K562 (cell line): ENCODE measurements around the gene PCBP4. TPM values are rescaled to one million over a fixed set of nuclear protein-coding genes. Genes with fewer than 3 reads are reported as not detected.

Experiments
- ATAC-seq: fragments of 200-7000 bp; cut with Tn5 transposase; 3 replicates; pipeline ENCODE4 v1.9.1; 2020; ENCODE audit warnings: moderate library complexity
- BruUV-seq: library from RNA; stranded (reverse); fragments of 400-500 nt; replicated peaks from 2 replicates; lab custom pipeline; 2021; lab: Mats Ljungman, UMichigan
- CTCF ChIA-PET: fragments of 300-600 bp; formaldehyde crosslinking; extraction: SDS; loops from one replicate; lab custom pipeline; 2021; ENCODE audit warnings: low intra/inter-chr PET ratio; lab: Yijun Ruan, JAX
- POLR2A ChIA-PET: fragments of 300-600, 350-650 bp; sonication (Branson Sonifier 250); formaldehyde crosslinking; extraction: SDS; loops from one replicate; lab custom pipeline; 2021; ENCODE audit warnings: antibody characterized with exemption, inconsistent platforms; lab: Yijun Ruan, JAX
- DNase-seq, 4 experiments: peaks; one replicate each; pipeline versions ENCODE4 v3.0.0 to v3.0.0-alpha.2; 2011 to 2018; ENCODE audit warnings: low spot score in 3 of 4, mixed read lengths in 3 of 4; ENCODE audit errors: extremely low read depth in 1 of 4
- FAIRE-seq: peaks from 2 replicates; lab custom pipeline; 2011; peaks lifted over from hg19 to GRCh38; lab: Jason Lieb, UNC
- H2AFZ ChIP-seq: 2 replicates; pipeline ENCODE4 v1.6.0; 2011; ENCODE audit warnings: low read depth, low read length, control low read depth, inconsistent platforms
- H3K27ac ChIP-seq: fragments of 200-600 bp; 3 replicates; pipeline ENCODE4 v1.8.0; 2011; ENCODE audit warnings: low read depth, mild to moderate bottlenecking, control low read depth, inconsistent platforms, low read length, moderate library complexity, mixed read lengths; ENCODE audit errors: extremely low read depth
- H3K27me3 ChIP-seq, 2 experiments: fragments of 300-600 bp in 1 of 2; 2 replicates in 1 of 2; 3 replicates in 1 of 2; pipeline versions ENCODE4 v1.6.0 to v1.8.0; 2011; ENCODE audit warnings: inconsistent platforms in 2 of 2, low read length in 2 of 2, mild to moderate bottlenecking in 1 of 2, mixed read lengths in 1 of 2, moderate library complexity in 1 of 2; ENCODE audit not compliant: control insufficient read depth in 2 of 2, insufficient read depth in 2 of 2
- H3K36me3 ChIP-seq: fragments of 300-600 bp; 3 replicates; pipeline ENCODE4 v1.8.0; 2011; ENCODE audit warnings: mild to moderate bottlenecking, low read length, inconsistent platforms; ENCODE audit not compliant: control insufficient read depth, insufficient read depth
- H3K4me1 ChIP-seq, 2 experiments: fragments of 200-600 bp in 1 of 2; replicated peaks in 1 of 2; 2 replicates in 1 of 2; 3 replicates in 1 of 2; pipeline versions ENCODE4 v1.5.1 to v1.8.0; 2011; ENCODE audit warnings: inconsistent platforms in 2 of 2, low read length in 2 of 2, mild to moderate bottlenecking in 1 of 2, mixed read lengths in 1 of 2, moderate library complexity in 1 of 2; ENCODE audit not compliant: control insufficient read depth in 2 of 2, insufficient read depth in 2 of 2
- H3K4me2 ChIP-seq: 2 replicates; pipeline ENCODE4 v1.6.1; 2011; ENCODE audit warnings: low read length, control low read depth, inconsistent platforms, mixed read lengths; ENCODE audit not compliant: insufficient read depth
- H3K4me3 ChIP-seq: fragments of 200-600 bp; sonication (generic), shearing (Covaris generic); 2 replicates; pipeline ENCODE4 v1.5.1; 2016; ENCODE audit warnings: control low read depth, inconsistent platforms
- H3K79me2 ChIP-seq: fragments of 200-600 bp; 3 replicates; pipeline ENCODE4 v1.8.0; 2011; ENCODE audit warnings: low read length, inconsistent platforms; ENCODE audit not compliant: control insufficient read depth, insufficient read depth
- H3K9ac ChIP-seq, 2 experiments: 2 replicates each; pipeline versions ENCODE4 v1.6.0 to v1.6.1; 2011; ENCODE audit warnings: low read depth in 2 of 2, low read length in 2 of 2, control low read depth in 1 of 2, inconsistent platforms in 1 of 2, mild to moderate bottlenecking in 1 of 2, mixed read lengths in 1 of 2; ENCODE audit not compliant: insufficient read depth in 1 of 2
- H3K9me1 ChIP-seq: one replicate; pipeline ENCODE4 v1.6.0; 2011; ENCODE audit warnings: inconsistent platforms, mild to moderate bottlenecking, low read length, moderate library complexity; ENCODE audit not compliant: control insufficient read depth, insufficient read depth
- H3K9me3 ChIP-seq: replicated peaks from 2 replicates; pipeline ENCODE4 v1.5.1; 2011; ENCODE audit warnings: low read depth, low read length, inconsistent platforms; ENCODE audit not compliant: control insufficient read depth, insufficient read depth
- H4K20me1 ChIP-seq: replicated peaks from 2 replicates; pipeline ENCODE4 v1.6.1; 2011; ENCODE audit warnings: low read length, inconsistent platforms, mixed read lengths; ENCODE audit not compliant: control insufficient read depth, insufficient read depth
- BRF1 ChIP-seq: IDR thresholded peaks from 3 replicates; pipeline ENCODE4 v1.6.1; 2011; ENCODE audit warnings: borderline replicate concordance, mild to moderate bottlenecking; ENCODE audit not compliant: insufficient read length; ENCODE audit errors: extremely low read depth
- CGGBP1 ChIP-seq: fragments of 250-450 bp; sonication (Bioruptor Pico); IDR thresholded peaks from 2 replicates; pipeline ENCODE4 v1.9.0; 2021; ENCODE audit warnings: mild to moderate bottlenecking
- CREM ChIP-seq: IDR thresholded peaks from 2 replicates; pipeline ENCODE4 v1.6.1; 2014; ENCODE audit warnings: antibody characterized with exemption, low read depth
- E2F8 ChIP-seq: fragments of 450-650 bp; IDR thresholded peaks from 2 replicates; pipeline ENCODE4 v1.7.1; 2018; ENCODE audit warnings: mild to moderate bottlenecking, low read depth; ENCODE audit not compliant: partially characterized antibody
- HMGN3 ChIP-seq: IDR thresholded peaks from 2 replicates; pipeline ENCODE4 v1.6.1; 2011; ENCODE audit warnings: borderline replicate concordance, low read depth, mild to moderate bottlenecking, mixed read lengths, low read length; ENCODE audit not compliant: insufficient read length; ENCODE audit errors: extremely low read depth
- JUN ChIP-seq, 2 experiments: sonication (generic) in 1 of 2; formaldehyde crosslinking in 1 of 2; IDR thresholded peaks; 2 replicates each; pipeline versions ENCODE4 v1.6.1 to v1.8.0; 2012 to 2022; ENCODE audit warnings: borderline replicate concordance in 2 of 2, mild to moderate bottlenecking in 2 of 2, improper control_type of control experiment in 1 of 2, low read depth in 1 of 2, low read length in 1 of 2, missing genetic modification reagents in 1 of 2
- PKNOX1 ChIP-seq: fragments of 450-650 bp; IDR thresholded peaks from 2 replicates; pipeline ENCODE4 v1.6.1; 2016
- RAD51 ChIP-seq: fragments of 450-650 bp; IDR thresholded peaks from 2 replicates; pipeline ENCODE4 v1.7.1; 2016; ENCODE audit warnings: low read depth, mild to moderate bottlenecking, borderline replicate concordance
- STAG1 ChIP-seq: sonication (generic); formaldehyde crosslinking; IDR thresholded peaks from 2 replicates; pipeline ENCODE4 v1.5.0; 2020; ENCODE audit warnings: missing genetic modification reagents, borderline replicate concordance
- SUPT5H ChIP-seq: fragments of 450-650 bp; IDR thresholded peaks from 2 replicates; pipeline ENCODE4 v1.6.1; 2016
- XRCC5 ChIP-seq: fragments of 200-400 bp; formaldehyde crosslinking; IDR thresholded peaks from 2 replicates; pipeline ENCODE4 v1.6.1; 2017; ENCODE audit warnings: low read depth, mild to moderate bottlenecking, low read length
- ZNF589 ChIP-seq: fragments of 200-800 bp; sonication (Bioruptor generic); IDR thresholded peaks from 2 replicates; pipeline ENCODE4 v1.6.1; 2016; ENCODE audit warnings: low read depth, missing genetic modification characterization, missing compliant biosample characterization
- WGBS: fragments of 100-300 bp; shearing (Covaris generic); methylation state at CpG from one replicate; pipeline ENCODE4 v1.1.6; 2016; ENCODE audit warnings: low coverage, mixed read lengths; ENCODE audit not compliant: insufficient coverage; ENCODE audit errors: missing lambda C conversion rate; 5-methylcytosine and 5-hydroxymethylcytosine counted together
- in situ Hi-C: fragments of 300-500 bp; cut with MboI; formaldehyde crosslinking; loops from 4 replicates; pipeline ENCODE4 v1.15.0; 2018; ENCODE audit warnings: inconsistent platforms, mixed read lengths
- intact Hi-C: fragments of 100-400 bp; cut with micrococcal nuclease; formaldehyde crosslinking; loops from 2 replicates; pipeline ENCODE4 v1.14.2; 2022
- polyA plus RNA-seq, 8 experiments: library from polyadenylated mRNA; depleted of rRNA in 4 of 8; stranded (reverse) in 5 of 8; unstranded in 3 of 8; fragments of >200 nt; fragmentation: Nextera tagmentation in 2 of 8; fragmentation: Illumina TruSeq in 1 of 8; extraction: Ambion mirVana in 2 of 8; extraction: Trizol in 1 of 8; gene quantifications; 2 replicates each; pipeline versions ENCODE4 v1.2.1 to v1.2.3, GENCODE V29; 2011 to 2014; ENCODE audit warnings: inconsistent platforms in 1 of 8, missing spikeins in 1 of 8
- total RNA-seq, 7 experiments: library from RNA; depleted of rRNA in 6 of 7; stranded (reverse); fragments of >200 nt in 6 of 7; fragmentation: Illumina TruSeq in 2 of 7; extraction: Trizol in 2 of 7; gene quantifications; 2 replicates each; pipeline versions ENCODE4 v1.2.1 to v1.2.3, GENCODE V29; 2011 to 2021; ENCODE audit warnings: low replicate concordance in 1 of 7

PCBP4 gene
- total and polyA plus RNA-seq, 9 of the 15 experiments (the other 6 are each of a cell fraction or from before 2014, with no cell fraction given), result 0.06 to 5.8 (median 2.6) TPM

- peak; percentile 22; the same call in 1 of the 2 replicates for TF ChIP-seq PKNOX1
Measured at GRCh38 chr3:51942603-51943450, 24.4 kb downstream of the PCBP4 start (continued).

- Histone ChIP-seq H4K20me1 (no peaks in the 10 kb centered on the region), H2AFZ (peak within 1 kb of the TSS; percentile 87), H3K79me2 (peaks cover 35% of the 10 kb centered on the region), H3K36me3 (peaks cover 35% of the 10 kb centered on the region; the same call in 2 of the 3 replicates), H3K9ac (peak within 1 kb of the TSS; percentile 86 to 92), H3K9me3 (no peaks in the 10 kb centered on the region), H3K4me1 (peaks cover 19 to 33% of the 10 kb centered on the region in 2 experiments; a peak in 4 of 5 replicates), H3K4me3 (peak within 1 kb of the TSS; percentile 90), H3K4me2 (peak within 1 kb of the TSS; percentile 87), H3K27ac (peak within 1 kb of the TSS; percentile 88), H3K9me1 (peaks cover 5% of the 10 kb centered on the region), H3K27me3 (no peaks in the 10 kb centered on the region)
- ChIA-PET CTCF (interaction anchor here (1.0 kb wide), 1 partner anchor 202 kb away, joined by 4 read pairs; no protein-coding TSS in a partner anchor), POLR2A (interaction anchor here (0.5 to 1.3 kb wide), 9 partner anchors 12 to 1280 kb away, joined by 3 to 6 read pairs (median 4); partner anchors contain the start of gene ACY1)
- WGBS, result under 1% methylated on average over 41 of the region's 67 CpGs
- FAIRE-seq, result peak; percentile 99
- ATAC-seq, result peak; percentile 96
- DNase-seq, result peak; percentile 93 to 99 (median 96)
- BruUV-seq, result TSS peak; percentile 92
- intact Hi-C loops (loop anchor here (1.0 to 5.0 kb wide), 5 partner anchors 32 to 200 kb away; partner anchors contain the start of genes ABHD14B, DUSP7 and RPL29), in situ Hi-C loops (no loop called here)
- TF ChIP-seq JUN (IDR thresholded peaks at IDR 0.05; ENCODE audit: borderline replicate concordance, low read depth, low read length) (peak; percentile 3; the same call in 1 of the 2 replicates), JUN (CRISPR knock-in tag; IDR thresholded peaks at IDR 0.05; ENCODE audit: borderline replicate concordance) (no peak), ZNF589 (0 out of 2 replicates have a peak, but pooled peaks have one; percentile 6), HMGN3 (peak; percentile 54), STAG1 (CRISPR knock-in tag) (peak; percentile 49; the same call in 1 of the 2 replicates), CREM (peak; percentile 33; the same call in 1 of the 2 replicates), RAD51 (peak; percentile 40; the same call in 1 of the 2 replicates), SUPT5H (peak; percentile 58; the same call in 1 of the 2 replicates), BRF1 (no peak), E2F8 (peak; percentile 34), CGGBP1 (CRISPR knock-in tag) (no peak), XRCC5 (peak; percentile 83)
Measured at GRCh38 chr3:51941798-51942602, 25.3 kb downstream of the PCBP4 start, which contains the start of the genes PARP3 and RRP9. TSS of gene PARP3 (plus strand) at chr3:51942363. CDS start at chr3:51943356, 993 bp downstream. TSS of gene RRP9 (minus strand) at chr3:51941904. CDS start at chr3:51941867, 37 bp downstream.
